Thoracic aorta (tissue), 2 donors: ENCODE data around the gene RTL5. TPM values are rescaled to one million over a fixed set of nuclear protein-coding genes. Genes with fewer than 3 reads are reported as not detected.

Source experiments
- ATAC-seq: fragments of 150-250 bp; one replicate; pipeline ENCODE4 v1.8.0; 2017; ENCODE audit warnings: low read depth; ENCODE audit not compliant: insufficient number of reproducible peaks, low FRiP score
- DNase-seq: peaks from one replicate; pipeline ENCODE4 v3.0.0-alpha.2; 2020; ENCODE audit warnings: low spot score
- H3K27ac ChIP-seq, 2 donors: fragments of 200-600 bp; sonication (generic); 1 replicate in 1 of 2; 2 replicates in 1 of 2; pipeline ENCODE4 v1.5.1; 2016; ENCODE audit warnings: mild to moderate bottlenecking in 2 of 2, moderate library complexity in 2 of 2
- H3K27me3 ChIP-seq: fragments of 200-600 bp; sonication (generic); replicated peaks from 2 replicates; pipeline ENCODE4 v1.6.0; 2016; ENCODE audit warnings: mild to moderate bottlenecking; ENCODE audit not compliant: insufficient read depth
- H3K36me3 ChIP-seq: fragments of 200-600 bp; sonication (generic); one replicate; pipeline ENCODE4 v1.5.1; 2016
- H3K4me1 ChIP-seq, 2 donors: fragments of 200-600 bp; sonication (generic); 1 replicate in 1 of 2; 2 replicates in 1 of 2; pipeline versions ENCODE4 v1.5.1 to v1.6.0; 2016; ENCODE audit warnings: low read depth in 2 of 2, mild to moderate bottlenecking in 1 of 2; ENCODE audit not compliant: control insufficient read depth in 1 of 2
- H3K4me3 ChIP-seq: fragments of 200-600 bp; sonication (generic); 2 replicates; pipeline ENCODE4 v1.5.1; 2016; ENCODE audit warnings: mild to moderate bottlenecking
- H3K9me3 ChIP-seq: fragments of 200-600 bp; sonication (generic); 2 replicates; pipeline ENCODE4 v1.5.1; 2016
- total RNA-seq, 2 donors: library from RNA; depleted of rRNA; stranded (reverse); fragments of >200 nt; gene quantifications; one replicate each; pipeline versions ENCODE4 v1.1.0 to v1.2.3, GENCODE V29; 2016
- TF ChIP-seq, protein P1 (sequence below): fragments of 200-600 bp; sonication (generic); IDR thresholded peaks from one replicate; pipeline ENCODE4 v1.5.1; 2019; ENCODE audit warnings: antibody characterized with exemption

Gene RTL5
- total RNA-seq, 2 donors from 2014 or later = 7.6 to 11.6 TPM

DNA sequence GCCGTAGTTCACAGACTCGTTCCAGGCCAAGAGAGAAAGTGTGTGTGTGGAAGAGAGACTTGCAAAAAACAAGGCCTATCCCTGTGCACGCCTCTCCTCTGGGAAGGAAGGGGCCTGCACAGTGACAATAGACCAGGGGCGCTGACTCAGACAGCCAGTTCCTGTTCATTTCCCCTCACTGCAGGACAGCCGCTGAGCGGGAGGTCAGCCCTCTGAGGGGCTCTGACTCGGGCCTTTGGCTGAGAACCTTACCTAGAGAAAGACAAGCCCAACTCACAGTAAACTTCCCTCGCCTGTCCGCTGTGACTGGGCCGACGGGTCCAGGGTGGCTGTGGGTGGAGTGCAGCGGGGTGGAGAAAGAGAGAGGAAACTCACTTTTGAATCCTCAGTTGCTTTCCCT lies 52.1 kb downstream of the RTL5 start:
- DNase-seq = no peak
- no peaks in the 10 kb centered on the region for H3K27me3 ChIP-seq
- no peaks in the 10 kb centered on the region for H3K9me3 ChIP-seq
- H3K4me1 ChIP-seq = peaks cover 0 to 11% of the 10 kb centered on the region in 2 donors
- ATAC-seq = no peak
- H3K36me3 ChIP-seq = no peaks in the 10 kb centered on the region
- TF ChIP-seq, protein P1, sequence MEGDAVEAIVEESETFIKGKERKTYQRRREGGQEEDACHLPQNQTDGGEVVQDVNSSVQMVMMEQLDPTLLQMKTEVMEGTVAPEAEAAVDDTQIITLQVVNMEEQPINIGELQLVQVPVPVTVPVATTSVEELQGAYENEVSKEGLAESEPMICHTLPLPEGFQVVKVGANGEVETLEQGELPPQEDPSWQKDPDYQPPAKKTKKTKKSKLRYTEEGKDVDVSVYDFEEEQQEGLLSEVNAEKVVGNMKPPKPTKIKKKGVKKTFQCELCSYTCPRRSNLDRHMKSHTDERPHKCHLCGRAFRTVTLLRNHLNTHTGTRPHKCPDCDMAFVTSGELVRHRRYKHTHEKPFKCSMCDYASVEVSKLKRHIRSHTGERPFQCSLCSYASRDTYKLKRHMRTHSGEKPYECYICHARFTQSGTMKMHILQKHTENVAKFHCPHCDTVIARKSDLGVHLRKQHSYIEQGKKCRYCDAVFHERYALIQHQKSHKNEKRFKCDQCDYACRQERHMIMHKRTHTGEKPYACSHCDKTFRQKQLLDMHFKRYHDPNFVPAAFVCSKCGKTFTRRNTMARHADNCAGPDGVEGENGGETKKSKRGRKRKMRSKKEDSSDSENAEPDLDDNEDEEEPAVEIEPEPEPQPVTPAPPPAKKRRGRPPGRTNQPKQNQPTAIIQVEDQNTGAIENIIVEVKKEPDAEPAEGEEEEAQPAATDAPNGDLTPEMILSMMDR = no peak
- no peak overlapping the region for H3K4me3 ChIP-seq
- no peak overlapping the region for H3K27ac ChIP-seq

GRCh38 chrX:72078411-72078810 lies 53.3 kb downstream of the RTL5 start:
- Histone ChIP-seq H3K27me3 (no peaks in the 10 kb centered on the region), H3K4me3 (no peak overlapping the region), H3K36me3 (no peaks in the 10 kb centered on the region), H3K9me3 (no peaks in the 10 kb centered on the region), H3K27ac (no peak overlapping the region), H3K4me1 (peaks cover 0 to 11% of the 10 kb centered on the region in 2 donors)
- DNase-seq (no peak), ATAC-seq (no peak)
- TF ChIP-seq, protein P1 = no peak

Other genes with a start within 250 kb of the RTL5 start
- 10 to 100 TPM; 15.0 to 16.5 TPM for gene NHSL2, start 221.1 kb downstream of the RTL5 start, total RNA-seq
- 1 to 10 TPM; 3.9 to 5.6 TPM for gene PIN4, start 49.8 kb upstream of the RTL5 start, total RNA-seq
- gene ERCC6L, start 107.1 kb upstream of the RTL5 start, total RNA-seq = under 1 TPM in 1 of 2 donors, not detected in 1; 0.41 TPM
- gene RPS4X, start 145.3 kb upstream of the RTL5 start, total RNA-seq = 100 to 1,000 TPM; 384 to 397 TPM
- gene CITED1, start 174.0 kb upstream of the RTL5 start, total RNA-seq = 1 to 10 TPM in 1 of 2 donors, not detected in 1; 3.7 TPM